Ishikawa (cell line): ENCODE measurements around the gene CCDC91.

Source experiments
- EGR1 ChIP-seq: IDR thresholded peaks from 2 replicates; pipeline ENCODE4 v1.6.1; 2012
- MAX ChIP-seq: IDR thresholded peaks from 2 replicates; pipeline ENCODE4 v1.6.1; 2012
- RAD21 ChIP-seq: IDR thresholded peaks from 2 replicates; pipeline ENCODE4 v1.6.1; 2012; ENCODE audit warnings: low read depth
- REST ChIP-seq: IDR thresholded peaks from 2 replicates; pipeline ENCODE4 v1.6.1; 2012; ENCODE audit warnings: low read depth, mild to moderate bottlenecking
- TEAD4 ChIP-seq: IDR thresholded peaks from 2 replicates; pipeline ENCODE4 v1.6.1; 2012
- USF1 ChIP-seq: IDR thresholded peaks from 2 replicates; pipeline ENCODE4 v1.6.1; 2012
- YY1 ChIP-seq: IDR thresholded peaks from 2 replicates; pipeline ENCODE4 v1.6.1; 2012; ENCODE audit warnings: low read depth

GRCh38 chr12:28180786-28181185, 9.5 kb upstream of the CCDC91 start:
- no peak for TF ChIP-seq REST
- no peak for TF ChIP-seq EGR1
- TF ChIP-seq RAD21 = no peak
- TF ChIP-seq MAX = no peak
- TF ChIP-seq USF1 = no peak
- TF ChIP-seq TEAD4 = no peak
- TF ChIP-seq YY1 = no peak
